IMR-90 (cell line): ENCODE measurements around the gene GAREM1. TPM values are rescaled to one million over a fixed set of nuclear protein-coding genes. Genes with fewer than 3 reads are reported as not detected.

Source experiments
- ATAC-seq: fragments of 200-7000 bp; cut with Tn5 transposase; 2 replicates; pipeline ENCODE4 v1.9.1; 2020; ENCODE audit warnings: low read depth, mild to moderate bottlenecking, moderate library complexity
- BruUV-seq: library from RNA; stranded (reverse); fragments of 400-500 nt; replicated peaks from 2 replicates; lab custom pipeline; 2021; lab: Mats Ljungman, UMichigan
- CTCF ChIA-PET: fragments of 300-600 bp; formaldehyde crosslinking; extraction: SDS; loops from one replicate; lab custom pipeline; 2021; ENCODE audit warnings: antibody characterized with exemption; lab: Yijun Ruan, JAX
- POLR2A ChIA-PET: fragments of 300-600 bp; sonication (Branson Sonifier 250); formaldehyde crosslinking; loops from one replicate; lab custom pipeline; 2022; ENCODE audit warnings: antibody characterized with exemption; ENCODE audit not compliant: unreplicated experiment; lab: Charles Lee
- DNase-seq: peaks from one replicate; pipeline ENCODE4 v3.0.0; 2013
- H2AFZ ChIP-seq: replicated peaks from 2 replicates; pipeline ENCODE3; 2013; ENCODE audit warnings: low read length, mild to moderate bottlenecking; ENCODE audit not compliant: poor library complexity
- H2AK5ac ChIP-seq: 2 replicates; pipeline ENCODE4 v1.6.1; 2013; ENCODE audit warnings: low read depth, low read length, inconsistent platforms
- H2AK9ac ChIP-seq: replicated peaks from 2 replicates; pipeline ENCODE3; 2013; ENCODE audit warnings: mild to moderate bottlenecking, low read depth, low read length, moderate library complexity; ENCODE audit not compliant: poor library complexity
- H2BK120ac ChIP-seq: 2 replicates; pipeline ENCODE4 v1.6.1; 2013; ENCODE audit warnings: low read depth, low read length, inconsistent platforms
- H2BK15ac ChIP-seq: 3 replicates; pipeline ENCODE4 v1.6.1; 2013; ENCODE audit warnings: low read depth, low read length, inconsistent platforms
- H2BK20ac ChIP-seq: 2 replicates; pipeline ENCODE4 v1.6.1; 2013; ENCODE audit warnings: low read depth, mild to moderate bottlenecking, inconsistent platforms, low read length, moderate library complexity
- H2BK5ac ChIP-seq: 2 replicates; pipeline ENCODE4 v1.6.1; 2013; ENCODE audit warnings: mild to moderate bottlenecking, low read depth, low read length, inconsistent platforms; ENCODE audit not compliant: poor library complexity, severe bottlenecking
- H3K14ac ChIP-seq: replicated peaks from 2 replicates; pipeline ENCODE4 v1.6.1; 2013; ENCODE audit warnings: low read depth, low read length, inconsistent platforms
- H3K18ac ChIP-seq: 2 replicates; pipeline ENCODE4 v1.6.1; 2013; ENCODE audit warnings: low read depth, low read length, control low read depth
- H3K23ac ChIP-seq: 2 replicates; pipeline ENCODE4 v1.6.1; 2013; ENCODE audit warnings: low read depth, low read length, inconsistent platforms
- H3K27ac ChIP-seq: 2 replicates; pipeline ENCODE4 v1.5.1; 2013; ENCODE audit warnings: mild to moderate bottlenecking, control low read depth, low read length; ENCODE audit not compliant: insufficient read depth
- H3K27me3 ChIP-seq: 2 replicates; pipeline ENCODE4 v1.6.1; 2013; ENCODE audit warnings: low read length; ENCODE audit not compliant: control insufficient read depth, insufficient read depth
- H3K36me3 ChIP-seq: 2 replicates; pipeline ENCODE4 v1.6.1; 2013; ENCODE audit warnings: low read length, mixed read lengths; ENCODE audit not compliant: control insufficient read depth, insufficient read depth
- H3K4ac ChIP-seq: 2 replicates; pipeline ENCODE4 v1.6.1; 2013; ENCODE audit warnings: low read depth, low read length, inconsistent platforms
- H3K4me1 ChIP-seq: 2 replicates; pipeline ENCODE4 v1.6.1; 2013; ENCODE audit warnings: low read length, mixed read lengths; ENCODE audit not compliant: control insufficient read depth, insufficient read depth
- H3K4me2 ChIP-seq: 2 replicates; pipeline ENCODE4 v1.6.1; 2013; ENCODE audit warnings: low read depth, mild to moderate bottlenecking, control low read depth, low read length, moderate library complexity
- H3K4me3 ChIP-seq: 2 replicates; pipeline ENCODE4 v1.5.1; 2013; ENCODE audit warnings: low read depth, mild to moderate bottlenecking, control low read depth, low read length, moderate library complexity; ENCODE audit not compliant: insufficient read depth
- H3K56ac ChIP-seq: 2 replicates; pipeline ENCODE4 v1.6.1; 2013; ENCODE audit warnings: low read length, inconsistent platforms; ENCODE audit not compliant: insufficient read depth; ENCODE audit errors: extremely low read depth
- H3K79me1 ChIP-seq, 2 experiments: 2 replicates each; pipeline ENCODE4 v1.6.1; 2013; ENCODE audit warnings: low read length in 2 of 2, inconsistent platforms in 1 of 2, low read depth in 1 of 2
- H3K9ac ChIP-seq: 2 replicates; pipeline ENCODE4 v1.6.1; 2013; ENCODE audit warnings: low read depth, low read length, control low read depth
- H3K9me1 ChIP-seq: 2 replicates; pipeline ENCODE4 v1.6.1; 2013; ENCODE audit warnings: low read length, inconsistent platforms; ENCODE audit not compliant: insufficient read depth
- H3K9me3 ChIP-seq: 2 replicates; pipeline ENCODE4 v1.6.1; 2013; ENCODE audit warnings: low read length; ENCODE audit not compliant: control insufficient read depth, insufficient read depth
- H4K20me1 ChIP-seq: 2 replicates; pipeline ENCODE4 v1.6.1; 2013; ENCODE audit warnings: low read length, inconsistent platforms; ENCODE audit not compliant: insufficient read depth
- H4K5ac ChIP-seq: 2 replicates; pipeline ENCODE4 v1.6.1; 2013; ENCODE audit warnings: mild to moderate bottlenecking, low read depth, low read length, control low read depth
- H4K8ac ChIP-seq, 2 experiments: 2 replicates each; pipeline ENCODE4 v1.6.1; 2013; ENCODE audit warnings: low read depth in 2 of 2, low read length in 2 of 2, control low read depth in 1 of 2, inconsistent platforms in 1 of 2
- H4K91ac ChIP-seq: 2 replicates; pipeline ENCODE4 v1.6.1; 2013; ENCODE audit warnings: low read depth, low read length, inconsistent platforms; ENCODE audit not compliant: insufficient read depth
- CEBPB ChIP-seq: IDR thresholded peaks from 2 replicates; pipeline ENCODE4 v1.6.1; 2012; ENCODE audit warnings: low read depth, low read length, improper control_type of control experiment
- FOS ChIP-seq: fragments of 150-350 bp; IDR thresholded peaks from 2 replicates; pipeline ENCODE4 v1.6.1; 2016; ENCODE audit warnings: low read depth, low read length
- MAFK ChIP-seq: IDR thresholded peaks from 2 replicates; pipeline ENCODE4 v1.6.1; 2012; ENCODE audit warnings: low read depth, low read length, improper control_type of control experiment
- MAZ ChIP-seq: IDR thresholded peaks from 2 replicates; pipeline ENCODE4 v1.6.1; 2012; ENCODE audit warnings: low read depth, mild to moderate bottlenecking, low read length, improper control_type of control experiment, moderate library complexity, borderline replicate concordance
- MXI1 ChIP-seq: IDR thresholded peaks from 2 replicates; pipeline ENCODE4 v1.6.1; 2012; ENCODE audit warnings: low read depth, mild to moderate bottlenecking, low read length, moderate library complexity, borderline replicate concordance
- NFE2L2 ChIP-seq: fragments of 150-350 bp; IDR thresholded peaks from 2 replicates; pipeline ENCODE4 v1.6.1; 2016; ENCODE audit warnings: low read depth, mild to moderate bottlenecking, low read length
- POLR2A ChIP-seq: IDR thresholded peaks from 2 replicates; pipeline ENCODE4 v1.6.1; 2012; ENCODE audit warnings: mild to moderate bottlenecking, low read depth, low read length
- RAD21 ChIP-seq: IDR thresholded peaks from 2 replicates; pipeline ENCODE4 v1.6.1; 2012; ENCODE audit warnings: low read length, improper control_type of control experiment
- RCOR1 ChIP-seq: IDR thresholded peaks from 2 replicates; pipeline ENCODE4 v1.6.1; 2012; ENCODE audit warnings: mild to moderate bottlenecking, low read length, improper control_type of control experiment; ENCODE audit not compliant: insufficient replicate concordance
- SMC3 ChIP-seq: fragments of 150-350 bp; IDR thresholded peaks from 2 replicates; pipeline ENCODE4 v1.6.1; 2016; ENCODE audit warnings: low read depth, mild to moderate bottlenecking, antibody characterized with exemption, low read length, moderate library complexity
- WGBS, 2 experiments: methylation state at CpG; one replicate each; pipeline versions ENCODE4 v1.1.5 to v1.1.7; 2013; ENCODE audit warnings: missing lambda C conversion rate in 2 of 2; ENCODE audit not compliant: insufficient read length in 1 of 2; ENCODE audit errors: extremely low coverage in 2 of 2; 5-methylcytosine and 5-hydroxymethylcytosine counted together
- dilution Hi-C: fragments of 300-500 bp; cut with HindIII; formaldehyde crosslinking; loops from one replicate; pipeline ENCODE4 v1.14.3; 2018; ENCODE audit warnings: low sequenced_read_pairs; ENCODE audit not compliant: unreplicated experiment
- in situ Hi-C: fragments of 300-500 bp; cut with MboI; formaldehyde crosslinking; loops from 3 replicates; pipeline ENCODE4 v1.14.3; 2019; ENCODE audit warnings: low sequenced_read_pairs, inconsistent platforms, mixed read lengths
- intact Hi-C: fragments of 100-400 bp; cut with micrococcal nuclease; formaldehyde crosslinking; loops from 2 replicates; pipeline ENCODE4 v1.10.0; 2022
- polyA plus RNA-seq, 3 experiments: library from polyadenylated mRNA; depleted of rRNA; stranded (reverse); fragments of >200 nt; gene quantifications; 2 replicates each; pipeline ENCODE4 v1.2.3, GENCODE V29; 2012; ENCODE audit warnings: low replicate concordance in 1 of 3
- total RNA-seq: library from RNA; depleted of rRNA; stranded (reverse); fragments of >200 nt; gene quantifications from 2 replicates; pipeline ENCODE4 v1.2.3, GENCODE V29; 2012
- TF ChIP-seq, protein P1 (sequence below): conservative IDR thresholded peaks from 2 replicates; pipeline ENCODE4 v1.5.1; 2012; ENCODE audit warnings: mild to moderate bottlenecking, low read depth, low read length, improper control_type of control experiment
- TF ChIP-seq, protein P2 (sequence below): fragments of 150-350 bp; IDR thresholded peaks from 2 replicates; pipeline ENCODE4 v1.6.1; 2016; ENCODE audit warnings: low read depth, mild to moderate bottlenecking, low read length, moderate library complexity, borderline replicate concordance
- TF ChIP-seq, protein P3 (sequence below): fragments of 150-350 bp; IDR thresholded peaks from 2 replicates; pipeline ENCODE4 v1.6.1; 2017; ENCODE audit warnings: mild to moderate bottlenecking, antibody characterized with exemption, low read length, low read depth

GAREM1 gene
- total and polyA plus RNA-seq, 2 of the 4 experiments (the other 2 are of a cell fraction), result 1.4 to 2.3 TPM

DNA sequence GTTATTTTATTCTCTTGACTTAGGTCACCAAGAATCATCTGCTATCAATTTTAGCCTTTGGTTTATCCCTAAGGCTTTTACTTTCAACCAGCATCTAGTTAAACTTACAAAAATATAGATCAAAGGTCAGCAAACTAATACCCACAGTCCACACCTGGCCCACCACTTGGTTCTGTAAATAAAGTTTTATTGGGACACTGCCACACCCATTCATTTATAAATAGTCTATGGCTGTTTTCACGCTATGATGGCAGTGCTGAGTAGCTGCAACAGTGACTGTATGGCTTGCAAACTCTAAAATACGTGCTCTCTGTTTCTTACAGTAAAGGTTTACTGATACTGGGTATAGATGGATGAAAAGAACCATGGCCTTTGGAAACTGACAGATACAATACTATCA is 173.8 kb downstream of the GAREM1 start:
- no peak overlapping the region for H4K8ac ChIP-seq
- no peak overlapping the region for H2BK120ac ChIP-seq
- no peaks in the 10 kb centered on the region for H3K9me3 ChIP-seq
- H3K56ac ChIP-seq, result no peak overlapping the region
- no peak for DNase-seq
- no peaks in the 10 kb centered on the region for H4K20me1 ChIP-seq
- H3K27me3 ChIP-seq, result no peaks in the 10 kb centered on the region
- H3K4me1 ChIP-seq, result peaks cover 3% of the 10 kb centered on the region
- intact Hi-C loops, result no loop called here
- POLR2A ChIA-PET, result no interaction called here
- H3K9ac ChIP-seq, result no peak overlapping the region
- H3K4me2 ChIP-seq, result no peak overlapping the region
- no peak overlapping the region for H3K23ac ChIP-seq
- H2BK15ac ChIP-seq, result no peak overlapping the region
- BruUV-seq, result no TSS peak
- H3K36me3 ChIP-seq, result no peaks in the 10 kb centered on the region
- H3K27ac ChIP-seq, result no peak overlapping the region
- H2AK5ac ChIP-seq, result no peak overlapping the region
- no peaks in the 10 kb centered on the region for H3K79me1 ChIP-seq
- no peak overlapping the region for H4K5ac ChIP-seq
- H2AFZ ChIP-seq, result no peak overlapping the region
- TF ChIP-seq FOS, result no peak
- no peak for TF ChIP-seq CEBPB
- no peak for TF ChIP-seq SMC3
- TF ChIP-seq, protein P1, sequence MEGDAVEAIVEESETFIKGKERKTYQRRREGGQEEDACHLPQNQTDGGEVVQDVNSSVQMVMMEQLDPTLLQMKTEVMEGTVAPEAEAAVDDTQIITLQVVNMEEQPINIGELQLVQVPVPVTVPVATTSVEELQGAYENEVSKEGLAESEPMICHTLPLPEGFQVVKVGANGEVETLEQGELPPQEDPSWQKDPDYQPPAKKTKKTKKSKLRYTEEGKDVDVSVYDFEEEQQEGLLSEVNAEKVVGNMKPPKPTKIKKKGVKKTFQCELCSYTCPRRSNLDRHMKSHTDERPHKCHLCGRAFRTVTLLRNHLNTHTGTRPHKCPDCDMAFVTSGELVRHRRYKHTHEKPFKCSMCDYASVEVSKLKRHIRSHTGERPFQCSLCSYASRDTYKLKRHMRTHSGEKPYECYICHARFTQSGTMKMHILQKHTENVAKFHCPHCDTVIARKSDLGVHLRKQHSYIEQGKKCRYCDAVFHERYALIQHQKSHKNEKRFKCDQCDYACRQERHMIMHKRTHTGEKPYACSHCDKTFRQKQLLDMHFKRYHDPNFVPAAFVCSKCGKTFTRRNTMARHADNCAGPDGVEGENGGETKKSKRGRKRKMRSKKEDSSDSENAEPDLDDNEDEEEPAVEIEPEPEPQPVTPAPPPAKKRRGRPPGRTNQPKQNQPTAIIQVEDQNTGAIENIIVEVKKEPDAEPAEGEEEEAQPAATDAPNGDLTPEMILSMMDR, result no peak
- TF ChIP-seq, protein P2, sequence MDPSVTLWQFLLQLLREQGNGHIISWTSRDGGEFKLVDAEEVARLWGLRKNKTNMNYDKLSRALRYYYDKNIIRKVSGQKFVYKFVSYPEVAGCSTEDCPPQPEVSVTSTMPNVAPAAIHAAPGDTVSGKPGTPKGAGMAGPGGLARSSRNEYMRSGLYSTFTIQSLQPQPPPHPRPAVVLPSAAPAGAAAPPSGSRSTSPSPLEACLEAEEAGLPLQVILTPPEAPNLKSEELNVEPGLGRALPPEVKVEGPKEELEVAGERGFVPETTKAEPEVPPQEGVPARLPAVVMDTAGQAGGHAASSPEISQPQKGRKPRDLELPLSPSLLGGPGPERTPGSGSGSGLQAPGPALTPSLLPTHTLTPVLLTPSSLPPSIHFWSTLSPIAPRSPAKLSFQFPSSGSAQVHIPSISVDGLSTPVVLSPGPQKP, result no peak
- TF ChIP-seq, protein P3, sequence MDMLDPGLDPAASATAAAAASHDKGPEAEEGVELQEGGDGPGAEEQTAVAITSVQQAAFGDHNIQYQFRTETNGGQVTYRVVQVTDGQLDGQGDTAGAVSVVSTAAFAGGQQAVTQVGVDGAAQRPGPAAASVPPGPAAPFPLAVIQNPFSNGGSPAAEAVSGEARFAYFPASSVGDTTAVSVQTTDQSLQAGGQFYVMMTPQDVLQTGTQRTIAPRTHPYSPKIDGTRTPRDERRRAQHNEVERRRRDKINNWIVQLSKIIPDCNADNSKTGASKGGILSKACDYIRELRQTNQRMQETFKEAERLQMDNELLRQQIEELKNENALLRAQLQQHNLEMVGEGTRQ, result no peak
- no peak for TF ChIP-seq POLR2A
- TF ChIP-seq MXI1, result no peak
- TF ChIP-seq MAFK, result no peak
- TF ChIP-seq RAD21, result no peak
- TF ChIP-seq NFE2L2, result no peak
- TF ChIP-seq MAZ, result no peak
- no peak for TF ChIP-seq RCOR1
- H3K14ac ChIP-seq, result no peak overlapping the region
- no peak overlapping the region for H2BK5ac ChIP-seq
- CTCF ChIA-PET, result interaction anchor here (0.7 kb wide), 1 partner anchor 173 kb away, joined by 3 read pairs; no protein-coding TSS in a partner anchor
- dilution Hi-C loops, result loop anchor here (25.0 kb wide), 1 partner anchor 165 kb away; the partner anchor contains the start of gene GAREM1
- no peak overlapping the region for H2AK9ac ChIP-seq
- no peak overlapping the region for H3K4me3 ChIP-seq
- in situ Hi-C loops, result no loop called here
- H4K91ac ChIP-seq, result no peak overlapping the region
- WGBS, 2 experiments, result no CpG with 5 or more reads among the region's 2 CpGs
- no peak overlapping the region for H3K4ac ChIP-seq
- no peak overlapping the region for H2BK20ac ChIP-seq
- ATAC-seq, result no peak
- H3K18ac ChIP-seq, result no peak overlapping the region
- no peaks in the 10 kb centered on the region for H3K9me1 ChIP-seq
